GM18505 (cell line): ENCODE results near the gene WDR4.
"Not testable (repeated sequence)": the region's sequence is repeated elsewhere in the genome, so short reads cannot be mapped to it uniquely, and the experiment has no call there.

Source experiments
- ATAC-seq: cut with Tn5 transposase; IDR thresholded peaks from one replicate; pipeline ENCODE4 v1.9.1; 2021; ENCODE audit not compliant: unreplicated experiment
- POLR2A ChIP-seq: IDR thresholded peaks from 4 replicates; pipeline ENCODE4 v1.6.1; 2011; ENCODE audit warnings: borderline replicate concordance; ENCODE audit not compliant: insufficient read depth, insufficient read length; ENCODE audit errors: extremely low read depth

Gene WDR4

DNA sequence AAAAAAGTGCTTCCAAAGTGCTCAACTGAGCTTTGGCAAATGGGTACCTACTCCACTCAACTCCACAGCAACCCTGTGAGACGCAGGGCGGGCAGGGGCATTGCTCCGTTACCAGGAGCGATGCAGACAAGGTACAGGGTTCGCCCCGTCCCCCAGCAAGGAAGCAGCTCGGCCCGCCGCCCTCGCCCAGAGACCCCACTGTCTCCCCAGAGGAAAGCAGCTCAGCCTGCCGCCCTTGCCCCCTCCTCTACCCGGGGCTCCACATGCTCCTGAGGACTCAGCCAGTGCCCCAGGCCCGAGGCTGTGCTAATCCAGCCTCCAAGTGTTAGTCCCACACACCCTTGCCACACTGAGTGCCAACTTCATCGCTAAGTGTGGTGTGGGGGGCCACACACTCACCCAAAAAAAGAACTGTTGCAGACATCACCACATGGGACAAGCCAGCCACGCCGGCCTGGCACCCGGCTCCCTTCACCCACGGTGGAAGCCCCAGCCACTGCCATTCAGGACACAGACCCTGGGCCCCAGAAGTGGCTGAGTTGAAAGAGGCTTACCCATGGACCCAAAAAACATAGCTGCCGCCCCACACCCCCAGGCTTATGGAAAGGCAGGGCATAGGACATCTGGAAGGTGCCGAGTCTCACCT, 26.3 kb downstream of the WDR4 start:
- no peak for ATAC-seq
- no peak for TF ChIP-seq POLR2A

DNA sequence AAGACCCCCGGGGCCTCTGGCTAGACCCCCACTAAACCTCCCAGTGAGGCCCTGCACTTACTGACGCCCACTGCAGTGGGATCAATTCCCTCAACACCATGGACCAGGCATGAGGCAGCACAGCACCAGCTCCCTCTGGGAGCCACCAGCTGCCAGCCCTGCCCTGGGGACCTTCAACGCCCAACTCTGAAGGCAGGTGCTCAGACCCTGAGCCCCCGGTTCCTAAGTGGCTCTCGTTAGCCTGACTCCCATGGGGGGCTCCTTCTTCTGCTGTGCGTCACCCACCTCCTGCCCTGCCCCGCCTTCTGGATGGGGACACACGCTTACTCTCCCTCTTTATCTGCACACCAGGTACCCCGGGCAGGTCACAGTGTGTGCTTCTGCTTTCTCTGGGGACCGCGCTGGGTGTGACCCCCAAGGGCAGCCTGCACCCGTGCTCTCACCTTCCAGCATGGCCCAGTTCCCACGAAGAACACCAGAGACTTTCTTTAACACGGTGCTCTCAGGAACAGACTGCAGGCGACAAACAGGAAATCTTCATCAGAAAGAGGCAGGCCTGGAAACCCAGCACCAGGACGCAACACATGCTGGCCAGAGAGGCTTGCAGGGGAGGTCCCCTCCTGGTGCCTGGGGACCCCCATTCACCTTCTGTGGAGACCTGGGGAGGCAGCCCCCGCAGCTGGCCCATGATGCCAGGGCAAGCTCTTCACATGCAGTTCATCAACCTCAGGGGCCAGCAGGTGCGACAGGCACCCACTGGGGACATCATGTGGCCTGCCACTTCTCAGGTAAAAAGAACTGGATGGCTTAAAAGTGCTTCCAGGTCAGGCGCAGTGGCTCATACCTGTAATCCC, 27.3 kb downstream of the WDR4 start:
- TF ChIP-seq POLR2A, result no peak
- ATAC-seq, result no peak

DNA sequence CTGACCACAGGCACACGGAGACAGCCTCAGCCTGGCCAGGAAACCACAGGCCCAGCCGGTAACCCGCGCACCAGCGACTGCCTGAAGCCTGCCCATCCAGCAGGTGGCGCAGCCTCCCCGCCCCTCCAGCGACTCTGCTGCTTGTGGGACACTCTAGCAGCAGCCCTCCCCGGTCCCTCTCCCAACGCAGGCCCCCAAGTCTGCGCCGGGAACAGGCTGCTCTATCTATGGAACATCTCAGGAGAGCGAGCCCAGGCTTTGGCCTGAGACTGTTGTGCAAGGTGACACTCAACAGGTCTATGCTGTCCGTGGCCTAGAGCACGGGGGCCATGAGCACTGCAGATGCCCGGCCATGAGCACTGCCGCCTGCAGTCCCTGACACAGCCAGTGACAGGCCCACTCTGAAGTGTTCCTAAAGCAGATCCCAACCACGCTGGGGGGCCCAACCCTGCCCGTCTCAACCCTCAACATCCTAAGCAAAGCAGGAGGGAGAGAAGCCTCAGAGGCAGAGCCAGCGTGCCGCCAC, 28.4 kb downstream of the WDR4 start:
- no peak for TF ChIP-seq POLR2A
- no peak for ATAC-seq

DNA sequence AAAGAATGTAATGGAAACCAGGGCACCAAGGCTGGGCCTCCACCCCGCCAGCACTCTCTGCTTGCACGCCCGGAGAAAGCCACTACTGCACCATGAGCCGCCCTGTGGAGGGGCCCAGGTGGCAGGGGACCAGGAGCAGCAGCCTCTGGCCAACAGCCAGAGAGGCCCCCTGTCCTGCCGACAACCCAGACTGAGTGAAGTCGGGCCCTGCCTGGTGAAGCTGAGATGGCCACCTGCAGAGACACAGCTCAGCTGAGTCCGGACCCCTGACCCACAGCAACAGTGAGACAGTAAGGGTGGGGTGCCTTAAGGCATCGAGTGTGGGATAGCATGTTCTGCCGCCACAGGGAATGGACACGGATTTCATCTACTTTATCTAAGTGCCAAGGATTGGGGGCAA, 28.9 kb downstream of the WDR4 start:
- no peak for ATAC-seq

DNA sequence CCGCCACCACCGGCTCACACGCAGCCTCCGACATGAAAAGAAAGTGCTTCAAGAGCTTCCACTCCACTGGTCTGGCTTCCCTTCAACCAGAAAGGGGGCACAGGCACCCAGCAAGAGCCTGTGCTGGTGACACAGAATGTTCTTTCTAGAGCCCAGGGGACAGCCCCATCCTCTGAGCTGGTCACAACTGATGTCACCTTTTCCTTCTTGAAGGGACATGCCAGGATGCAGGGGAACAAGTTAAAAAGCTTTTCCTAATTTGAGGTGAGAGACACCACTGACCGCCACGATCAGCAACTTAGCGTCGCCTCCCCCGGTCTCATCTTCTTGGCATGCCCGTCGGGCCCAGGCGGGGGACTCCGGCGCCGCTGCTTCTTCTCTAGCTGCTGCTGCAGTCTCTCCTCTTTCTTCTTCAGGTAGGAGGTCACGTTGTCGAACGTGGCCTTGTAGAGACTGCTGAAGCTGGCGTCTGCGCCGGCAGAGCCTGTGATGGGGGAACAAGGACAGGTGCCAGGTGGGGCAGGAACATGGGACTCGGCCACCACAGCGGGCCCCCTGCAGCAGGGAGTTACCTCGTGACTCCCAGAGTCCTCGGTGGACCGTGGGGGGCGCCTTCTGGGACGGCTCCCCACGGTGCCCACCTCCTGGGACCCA, 29.5 kb downstream of the WDR4 start:
- no peak for ATAC-seq
- no peak for TF ChIP-seq POLR2A

More for the DNA sequence above, 28.9 kb downstream of the WDR4 start:
- TF ChIP-seq POLR2A, result no peak

DNA sequence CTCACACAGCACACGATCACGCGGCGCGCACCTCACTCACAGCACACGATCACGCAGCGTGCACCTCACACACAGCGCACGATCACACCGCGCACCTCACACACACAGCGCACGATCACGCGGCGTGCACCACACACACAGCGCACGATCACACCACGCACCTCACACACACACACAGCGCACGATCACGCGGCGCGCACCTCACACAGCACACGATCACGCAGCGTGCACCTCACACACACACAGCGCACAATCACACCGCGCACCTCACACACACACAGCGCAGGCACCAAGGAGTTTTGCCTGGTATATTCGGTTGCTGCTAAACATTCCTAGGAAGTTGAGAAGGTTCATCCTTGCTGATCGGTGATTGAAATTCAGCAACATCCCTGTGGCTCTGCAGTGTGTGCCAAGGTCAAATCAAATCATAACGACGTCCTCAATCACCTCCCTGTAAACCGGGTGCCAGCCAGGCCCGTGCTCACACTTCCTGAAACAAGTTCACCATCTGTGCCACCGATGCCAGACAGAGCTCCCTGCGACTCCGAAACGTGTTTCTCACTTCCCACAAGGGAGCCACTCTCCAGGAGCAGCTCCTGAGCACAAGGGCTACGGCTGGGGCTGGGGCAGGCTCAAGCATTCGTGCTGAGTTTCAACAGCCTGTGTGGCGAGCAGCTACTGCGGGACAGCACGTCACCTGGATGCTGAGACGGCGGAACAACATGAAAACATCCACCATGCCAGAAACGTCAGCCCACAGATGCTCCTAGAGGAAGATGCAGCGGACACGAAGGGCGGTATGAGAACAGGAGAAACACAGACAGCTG, 30.2 kb downstream of the WDR4 start:
- ATAC-seq, result no peak
- TF ChIP-seq POLR2A, result no peak

DNA sequence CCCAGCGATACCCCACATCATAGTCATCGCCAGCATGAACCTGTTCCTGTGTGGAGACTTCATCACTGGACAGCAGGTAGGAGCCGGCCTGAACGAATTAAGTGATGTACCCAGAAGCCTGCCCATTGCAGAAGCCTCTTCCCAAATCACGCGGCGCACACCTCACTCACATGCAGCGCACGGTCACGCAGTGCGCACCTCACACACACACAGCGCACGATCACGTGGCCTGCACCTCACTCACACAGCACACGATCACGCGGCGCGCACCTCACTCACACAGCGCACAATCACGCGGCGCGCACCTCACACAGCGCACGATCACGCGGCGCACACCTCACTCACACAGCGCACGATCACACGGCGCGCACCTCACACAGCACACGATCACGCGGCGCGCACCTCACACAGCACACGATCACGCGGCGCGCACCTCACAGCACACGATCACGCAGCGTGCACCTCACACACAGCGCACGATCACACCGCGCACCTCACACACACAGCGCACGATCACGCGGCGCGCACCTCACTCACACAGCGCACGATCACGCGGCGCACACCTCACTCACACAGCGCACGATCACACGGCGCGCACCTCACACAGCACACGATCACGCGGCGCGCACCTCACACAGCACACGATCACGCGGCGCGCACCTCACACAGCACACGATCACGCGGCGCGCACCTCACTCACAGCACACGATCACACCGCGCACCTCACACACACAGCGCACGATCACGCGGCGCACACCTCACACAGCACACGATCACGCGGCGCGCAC, 31.0 kb downstream of the WDR4 start:
- ATAC-seq, result not testable (repeated sequence)

DNA sequence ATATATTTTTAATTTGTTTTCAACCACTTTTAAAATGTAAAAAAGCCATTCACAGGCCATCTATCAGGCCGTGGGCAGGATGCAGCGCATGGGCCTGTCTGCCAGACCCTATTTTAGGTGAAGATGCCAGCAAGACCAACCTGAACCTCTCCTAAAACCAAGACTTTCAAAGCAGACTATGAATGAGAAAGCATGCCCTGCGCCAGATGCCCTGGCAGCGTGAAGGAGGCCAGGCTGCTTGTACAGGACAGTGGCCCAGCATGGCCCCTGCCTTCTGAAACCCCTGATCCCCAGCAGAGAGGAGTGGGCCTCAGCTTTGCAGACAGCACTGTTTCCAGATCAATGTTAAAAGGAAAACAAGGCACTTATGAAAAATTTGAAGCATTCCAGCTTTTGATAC, 31.6 kb downstream of the WDR4 start:
- no peak for TF ChIP-seq POLR2A
- ATAC-seq, result no peak

DNA sequence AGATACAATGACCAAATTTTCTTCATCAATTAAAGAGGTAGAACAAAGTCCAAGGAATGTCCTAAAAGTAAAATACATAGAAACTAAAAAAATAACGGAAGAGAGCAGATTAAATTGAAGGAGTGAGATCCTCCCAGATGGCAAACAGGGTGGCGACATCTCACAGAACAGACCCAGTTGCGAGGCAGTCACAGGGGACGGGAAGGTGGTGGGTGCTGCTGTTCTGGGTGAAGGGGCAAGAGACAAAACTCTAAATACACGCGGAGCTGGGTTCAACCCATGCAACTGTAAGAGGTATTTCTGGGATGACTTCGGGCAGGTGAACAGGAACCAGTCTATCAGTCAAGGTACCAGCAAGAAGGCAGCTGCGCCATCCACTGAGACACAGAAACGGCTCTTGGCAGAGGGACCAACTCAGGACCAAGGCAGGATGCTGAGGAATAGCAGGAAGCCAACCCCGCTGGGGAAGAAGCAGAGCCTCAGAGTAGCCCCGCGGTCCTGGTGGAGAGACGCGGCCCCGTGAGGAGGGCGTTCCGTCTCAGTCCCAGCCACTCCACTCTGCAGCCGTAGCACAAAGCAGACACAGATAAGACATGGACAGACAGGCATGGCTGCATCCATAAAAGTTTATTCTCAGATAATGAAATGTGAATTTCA, 32.2 kb downstream of the WDR4 start:
- ATAC-seq, result no peak
- TF ChIP-seq POLR2A, result no peak

DNA sequence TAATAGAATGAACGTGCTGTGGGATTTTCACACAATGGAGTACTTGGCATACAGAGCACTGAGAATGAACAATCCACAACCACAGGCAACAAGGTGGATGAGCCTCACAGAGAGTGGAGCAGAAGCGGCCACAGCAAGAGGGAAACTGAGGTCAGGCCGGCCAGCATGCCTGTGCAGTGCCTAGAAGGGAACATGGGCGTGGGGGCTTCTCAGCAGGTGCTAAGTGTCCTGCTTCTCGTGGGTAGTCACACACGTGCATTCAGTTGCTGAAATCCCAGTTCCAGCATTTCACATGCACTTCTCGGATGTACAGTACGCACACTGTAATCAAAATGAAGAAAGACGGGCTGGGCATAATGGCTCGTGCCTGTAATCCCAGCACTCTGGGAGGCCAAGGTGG, 33.1 kb downstream of the WDR4 start:
- no peak for TF ChIP-seq POLR2A
- ATAC-seq, result no peak

DNA sequence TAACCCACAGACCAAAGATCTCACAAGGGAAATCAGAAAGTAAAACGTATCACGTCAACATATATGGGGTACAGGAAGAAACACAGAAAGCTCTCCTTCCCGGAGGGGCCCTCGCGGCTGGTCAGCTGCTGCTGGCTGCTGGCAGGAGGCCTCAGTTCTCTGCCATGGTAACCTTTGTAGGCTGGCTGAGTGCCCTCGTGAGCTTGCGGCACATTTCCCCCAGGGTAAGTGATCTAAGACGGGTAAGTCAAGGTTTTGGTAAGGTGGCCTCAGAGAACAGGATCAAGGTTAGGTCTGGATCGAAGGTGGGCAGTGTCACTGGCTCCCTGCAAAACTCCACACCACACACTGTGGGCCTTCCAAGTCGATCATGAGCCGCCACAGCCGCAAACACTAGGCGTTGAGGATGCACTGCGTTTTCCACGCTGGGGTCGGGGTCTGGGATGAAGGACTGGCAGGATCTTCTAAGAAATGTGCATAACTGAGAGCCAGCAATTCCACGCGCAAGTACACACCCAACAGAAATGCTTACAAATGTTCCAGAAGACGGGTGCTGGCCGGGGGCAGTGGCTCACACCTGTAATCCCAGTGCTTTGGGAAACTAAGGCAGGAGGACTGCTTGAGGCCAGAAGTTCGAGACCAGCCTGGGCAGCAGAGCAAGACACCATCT, 33.9 kb downstream of the WDR4 start:
- ATAC-seq, result no peak
- TF ChIP-seq POLR2A, result no peak

DNA sequence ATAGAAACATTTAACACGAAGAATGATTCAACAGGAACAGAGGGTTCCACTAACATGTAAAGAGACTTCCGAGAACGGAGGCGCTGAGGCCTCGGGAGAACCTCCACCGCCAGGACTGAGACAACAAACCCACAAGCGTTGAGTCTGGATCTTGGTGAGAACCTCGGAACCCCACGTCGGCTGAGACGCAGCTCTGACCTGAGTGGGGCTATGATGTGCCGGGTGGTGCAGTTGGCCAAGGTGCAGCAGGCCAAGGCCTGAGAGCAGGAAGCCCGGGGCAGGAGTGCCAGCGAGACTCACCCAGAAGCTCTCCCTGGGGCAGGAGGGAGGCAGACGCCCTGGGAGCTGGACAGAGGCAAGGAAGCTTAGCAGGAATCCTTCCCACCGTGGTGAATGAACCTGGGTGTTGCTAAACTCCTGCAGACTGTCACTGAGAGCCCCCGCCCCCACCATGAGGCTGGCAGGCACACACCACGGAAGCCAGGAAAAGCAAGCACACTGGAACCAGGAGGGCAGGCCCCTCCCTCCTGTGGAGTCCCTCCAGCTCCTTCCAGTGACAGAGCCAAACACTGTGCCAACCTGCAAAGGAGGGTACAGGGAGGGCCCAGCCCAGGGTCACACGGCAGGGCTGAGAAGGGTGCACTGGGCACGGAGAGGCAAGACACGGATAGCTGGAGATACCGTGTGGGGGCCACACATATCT, 34.8 kb downstream of the WDR4 start:
- no peak for TF ChIP-seq POLR2A
- ATAC-seq, result no peak
